Tibial artery (tissue), 4 donors: ENCODE data around the gene CYP3A5.
"Not testable (repeated sequence)": the region's sequence is repeated elsewhere in the genome, so short reads cannot be mapped to it uniquely, and the experiment has no call there.

Source experiments
- DNase-seq, 2 donors: peaks; one replicate each; pipeline ENCODE4 v3.0.0-alpha.2; 2019
- H3K27ac ChIP-seq, 2 donors: fragments of 200-600 bp; sonication (generic) in 1 of 2; 1 replicate in 1 of 2; 2 replicates in 1 of 2; pipeline ENCODE4 v1.5.1; 2018 to 2019; ENCODE audit warnings: mild to moderate bottlenecking in 1 of 2
- H3K27me3 ChIP-seq, 2 donors: fragments of 200-600 bp; sonication (generic) in 1 of 2; one replicate each; pipeline versions ENCODE4 v1.5.1 to v1.6.0; 2016 to 2019
- H3K36me3 ChIP-seq, 3 donors: fragments of 200-600 bp; sonication (generic) in 2 of 3; one replicate each; pipeline ENCODE4 v1.5.1; 2016 to 2019; ENCODE audit warnings: mild to moderate bottlenecking in 2 of 3
- H3K4me1 ChIP-seq, 4 donors: fragments of 200-600 bp; sonication (generic) in 2 of 4; 1 replicate in 3 of 4; 2 replicates in 1 of 4; pipeline ENCODE4 v1.5.1; 2016 to 2019
- H3K4me3 ChIP-seq, 2 donors: fragments of 200-600 bp; sonication (generic) in 1 of 2; 1 replicate in 1 of 2; 2 replicates in 1 of 2; pipeline ENCODE4 v1.5.1; 2018 to 2019; ENCODE audit warnings: mild to moderate bottlenecking in 2 of 2
- H3K9me3 ChIP-seq, 3 donors: fragments of 200-600 bp; sonication (generic) in 1 of 3; one replicate each; pipeline ENCODE4 v1.5.1; 2016 to 2019
- intact Hi-C: fragments of 100-400 bp; cut with DNase I; formaldehyde crosslinking; loops from one replicate; pipeline ENCODE4 v1.15.0; 2023; ENCODE audit warnings: low total_unique reads
- TF ChIP-seq, protein P1 (sequence below), 2 experiments: fragments of 200-600 bp in 1 of 2; fragments of 450-650 bp in 1 of 2; IDR thresholded peaks; one replicate each; pipeline ENCODE4 v1.5.1; 2017 to 2019; ENCODE audit warnings: antibody characterized with exemption in 2 of 2, mild to moderate bottlenecking in 1 of 2, moderate library complexity in 1 of 2

The CYP3A5 gene

DNA sequence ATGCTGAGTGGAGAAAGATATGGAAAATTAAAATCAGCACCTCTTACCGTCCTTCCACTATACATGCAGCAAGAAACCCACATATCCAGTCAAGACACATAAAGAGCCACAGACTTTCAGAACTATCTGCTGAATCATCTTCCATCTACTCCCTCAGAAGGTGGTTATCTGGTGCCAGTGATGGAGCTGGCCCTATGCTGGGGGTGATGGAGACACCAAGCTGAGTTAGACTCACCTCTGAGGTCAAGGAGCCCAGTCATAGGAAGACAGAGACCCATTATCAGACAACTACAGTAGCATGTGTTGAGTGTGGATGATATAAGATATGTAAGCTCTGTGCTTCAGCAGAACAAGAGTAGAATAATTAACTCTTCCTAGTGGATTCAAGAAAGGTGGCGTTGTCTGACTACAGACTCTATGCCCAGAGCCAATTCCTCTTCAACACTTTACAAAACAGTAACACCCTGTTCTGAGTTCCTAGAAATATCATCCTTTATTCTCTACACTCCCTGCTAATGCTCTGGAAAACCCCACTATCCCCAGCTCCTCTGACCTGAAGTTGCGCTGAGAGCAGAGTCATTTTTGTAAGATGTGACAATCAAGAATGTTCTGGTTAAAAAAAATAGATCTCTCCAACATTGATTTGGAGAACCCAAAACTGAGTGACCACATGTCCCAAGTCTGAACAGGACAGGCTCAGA is 14.3 kb downstream of the CYP3A5 start:
- H3K27me3 ChIP-seq = no peaks in the 10 kb centered on the region
- no peaks in the 10 kb centered on the region for H3K4me1 ChIP-seq
- H3K36me3 ChIP-seq = peaks cover 5 to 10% (median 7%) of the 10 kb centered on the region in 3 donors
- H3K27ac ChIP-seq = no peak overlapping the region
- no peak overlapping the region for H3K4me3 ChIP-seq
- TF ChIP-seq, protein P1, sequence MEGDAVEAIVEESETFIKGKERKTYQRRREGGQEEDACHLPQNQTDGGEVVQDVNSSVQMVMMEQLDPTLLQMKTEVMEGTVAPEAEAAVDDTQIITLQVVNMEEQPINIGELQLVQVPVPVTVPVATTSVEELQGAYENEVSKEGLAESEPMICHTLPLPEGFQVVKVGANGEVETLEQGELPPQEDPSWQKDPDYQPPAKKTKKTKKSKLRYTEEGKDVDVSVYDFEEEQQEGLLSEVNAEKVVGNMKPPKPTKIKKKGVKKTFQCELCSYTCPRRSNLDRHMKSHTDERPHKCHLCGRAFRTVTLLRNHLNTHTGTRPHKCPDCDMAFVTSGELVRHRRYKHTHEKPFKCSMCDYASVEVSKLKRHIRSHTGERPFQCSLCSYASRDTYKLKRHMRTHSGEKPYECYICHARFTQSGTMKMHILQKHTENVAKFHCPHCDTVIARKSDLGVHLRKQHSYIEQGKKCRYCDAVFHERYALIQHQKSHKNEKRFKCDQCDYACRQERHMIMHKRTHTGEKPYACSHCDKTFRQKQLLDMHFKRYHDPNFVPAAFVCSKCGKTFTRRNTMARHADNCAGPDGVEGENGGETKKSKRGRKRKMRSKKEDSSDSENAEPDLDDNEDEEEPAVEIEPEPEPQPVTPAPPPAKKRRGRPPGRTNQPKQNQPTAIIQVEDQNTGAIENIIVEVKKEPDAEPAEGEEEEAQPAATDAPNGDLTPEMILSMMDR (IDR thresholded peaks at IDR 0.05) = no peak
- DNase-seq = no peak
- intact Hi-C loops = no loop called here
- no peaks in the 10 kb centered on the region for H3K9me3 ChIP-seq

- peaks cover 5 to 10% (median 5%) of the 10 kb centered on the region in 3 donors for H3K36me3 ChIP-seq
- H3K9me3 ChIP-seq, H3K4me3 ChIP-seq, H3K27ac ChIP-seq, H3K4me1 ChIP-seq, DNase-seq, H3K27me3 ChIP-seq, intact Hi-C loops: not testable (repeated sequence)
Observed at GRCh38 chr7:99657879-99658278, 21.9 kb downstream of the CYP3A5 start.

- H3K36me3 ChIP-seq, H3K27me3 ChIP-seq, H3K4me1 ChIP-seq, H3K9me3 ChIP-seq, H3K4me3 ChIP-seq, intact Hi-C loops, H3K27ac ChIP-seq, DNase-seq: not testable (repeated sequence)
Observed at GRCh38 chr7:99654626-99655025, 25.2 kb downstream of the CYP3A5 start.

DNA sequence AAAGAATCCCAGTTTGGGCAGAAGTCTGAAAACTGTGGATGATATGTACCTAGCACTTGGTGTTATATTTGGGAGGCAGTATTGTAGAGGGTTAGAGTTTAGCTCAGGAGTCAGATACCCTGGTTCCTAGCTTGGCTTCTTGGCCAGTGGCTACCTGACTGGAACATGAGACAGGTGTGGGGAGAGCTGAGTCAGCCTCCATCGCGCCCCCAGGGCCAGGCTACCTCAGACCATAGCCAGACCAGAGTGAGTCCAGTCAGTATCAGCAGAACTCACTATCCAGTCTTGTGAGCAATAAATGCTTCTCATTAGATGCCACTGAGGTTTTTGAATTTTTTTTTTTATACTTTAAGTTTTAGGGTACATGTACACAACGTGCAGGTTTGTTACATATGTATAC is 26.0 kb downstream of the CYP3A5 start:
- Histone ChIP-seq H3K36me3 (no peaks in the 10 kb centered on the region), H3K4me3 (no peak overlapping the region), H3K27ac (no peak overlapping the region), H3K27me3 (no peaks in the 10 kb centered on the region), H3K9me3 (no peaks in the 10 kb centered on the region), H3K4me1 (no peaks in the 10 kb centered on the region)
- TF ChIP-seq, protein P1 (IDR thresholded peaks at IDR 0.05) = no peak
- no peak for DNase-seq
- intact Hi-C loops = no loop called here

- H3K9me3 ChIP-seq, H3K36me3 ChIP-seq, H3K4me3 ChIP-seq, H3K27ac ChIP-seq, H3K4me1 ChIP-seq, DNase-seq, H3K27me3 ChIP-seq, intact Hi-C loops: not testable (repeated sequence)
Observed at GRCh38 chr7:99653269-99653668, 26.5 kb downstream of the CYP3A5 start.

DNA sequence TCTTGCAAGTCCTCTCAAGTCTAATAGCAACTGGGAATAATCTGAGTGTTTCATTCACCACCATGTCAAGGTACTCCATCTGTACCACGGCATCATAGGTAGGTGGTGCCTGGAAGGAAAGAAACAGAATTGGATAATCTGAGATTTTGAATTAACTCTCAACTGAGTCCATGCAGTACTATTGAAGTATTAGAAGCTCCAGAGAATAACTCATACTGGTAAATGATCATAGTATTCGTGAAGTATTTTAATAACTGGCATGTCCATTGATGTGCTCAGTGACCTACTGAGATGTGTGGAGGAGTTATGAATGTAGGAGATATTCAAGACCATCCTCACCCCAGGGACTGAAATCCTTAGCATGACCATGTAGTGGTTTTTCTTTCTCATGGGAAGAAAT is 27.1 kb downstream of the CYP3A5 start:
- no peak overlapping the region for H3K27ac ChIP-seq
- H3K9me3 ChIP-seq = no peaks in the 10 kb centered on the region
- DNase-seq = no peak
- H3K36me3 ChIP-seq = no peaks in the 10 kb centered on the region
- TF ChIP-seq, protein P1 (IDR thresholded peaks at IDR 0.05) = no peak
- intact Hi-C loops = no loop called here
- H3K4me3 ChIP-seq = no peak overlapping the region
- no peaks in the 10 kb centered on the region for H3K27me3 ChIP-seq
- no peaks in the 10 kb centered on the region for H3K4me1 ChIP-seq

- Histone ChIP-seq H3K27ac (no peak overlapping the region), H3K36me3 (peaks cover 0 to 7% (median 0%) of the 10 kb centered on the region in 3 donors), H3K4me3 (no peak overlapping the region), H3K27me3 (no peaks in the 10 kb centered on the region), H3K9me3 (no peaks in the 10 kb centered on the region), H3K4me1 (no peaks in the 10 kb centered on the region)
- intact Hi-C loops = no loop called here
- no peak for DNase-seq
- TF ChIP-seq, protein P1 (IDR thresholded peaks at IDR 0.05) = no peak
Observed at GRCh38 chr7:99651290-99651689, 28.5 kb downstream of the CYP3A5 start.
